Measurements from ENCODE around the gene FTCDNL1.

FTCDNL1 gene

DNA sequence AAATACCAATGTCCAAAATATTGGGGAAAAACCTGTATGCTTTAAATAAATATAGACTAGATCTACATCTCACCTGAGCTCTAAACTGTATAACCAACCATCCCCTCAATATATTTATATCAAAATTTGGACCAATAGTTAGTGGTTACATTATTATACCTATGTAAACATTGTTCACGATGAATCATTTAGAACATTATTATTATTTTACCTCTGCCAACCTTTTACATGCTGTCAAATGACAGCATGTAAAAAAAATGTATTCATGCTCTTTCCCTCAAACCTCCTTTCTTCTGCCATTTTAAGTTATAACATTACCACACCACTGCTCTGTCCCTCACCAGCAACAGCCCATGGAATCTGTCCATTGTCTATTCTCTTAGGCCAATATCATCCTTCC lies 9.6 kb downstream of the FTCDNL1 start:
- DNase-seq, result no peak

DNA sequence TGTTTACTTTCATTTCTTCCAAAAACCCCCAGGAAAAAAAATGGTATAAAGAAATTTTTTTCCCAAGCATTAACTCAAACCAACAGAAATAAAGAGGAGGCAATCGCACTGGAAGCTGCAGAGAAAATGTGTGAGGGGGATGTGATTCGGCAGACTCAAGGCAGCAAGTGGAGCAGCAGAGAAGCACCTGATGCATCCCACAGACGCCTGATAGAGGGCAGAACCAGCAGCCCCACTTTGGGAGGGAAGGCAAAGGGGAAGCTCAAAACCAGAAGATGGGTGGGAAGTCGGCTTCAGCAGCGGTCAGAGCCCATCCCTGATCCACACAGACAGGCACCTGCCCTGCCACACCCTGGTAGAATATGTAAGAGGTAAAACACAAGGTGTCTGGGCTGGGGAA lies 12.6 kb downstream of the FTCDNL1 start:
- no peak for DNase-seq

DNA sequence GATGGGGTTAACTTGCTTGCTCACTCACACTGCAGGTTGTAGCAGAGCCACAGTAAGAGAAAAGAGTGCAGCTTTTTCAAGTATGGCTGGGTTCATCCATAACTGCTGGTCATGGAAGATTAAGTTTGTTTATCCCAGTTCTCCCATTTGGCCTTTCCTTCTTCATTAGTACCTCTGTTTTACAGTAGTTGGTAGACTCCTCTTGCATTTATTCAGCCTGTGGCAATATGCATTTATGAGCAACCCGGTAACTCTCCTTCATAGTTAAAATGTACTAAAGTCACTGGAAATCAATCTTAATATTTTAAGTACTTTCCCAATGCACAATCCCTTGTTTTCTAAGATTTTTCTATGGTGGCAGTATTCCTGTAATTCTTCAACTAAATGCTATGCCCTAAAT lies 14.0 kb downstream of the FTCDNL1 start:
- DNase-seq, result no peak

DNA sequence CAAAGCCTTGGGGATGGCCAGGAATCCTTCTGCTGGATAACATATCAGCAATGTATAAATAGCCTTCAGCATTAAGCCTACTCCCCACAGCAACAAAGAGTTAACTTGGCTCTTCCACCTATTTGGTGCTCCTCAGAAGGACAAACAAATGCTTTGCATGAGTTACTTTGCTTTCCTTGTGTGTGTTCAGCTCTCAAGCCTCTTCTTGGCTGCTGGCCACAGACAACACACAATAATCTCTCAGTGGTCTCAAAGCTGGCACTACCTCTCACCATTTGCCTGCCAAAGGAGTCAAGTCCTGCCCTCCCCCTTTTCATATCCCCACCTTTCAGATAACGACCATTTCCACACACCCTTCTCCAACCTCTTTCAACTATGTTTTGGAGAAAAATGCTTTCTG lies 17.5 kb downstream of the FTCDNL1 start:
- DNase-seq, result no peak

DNA sequence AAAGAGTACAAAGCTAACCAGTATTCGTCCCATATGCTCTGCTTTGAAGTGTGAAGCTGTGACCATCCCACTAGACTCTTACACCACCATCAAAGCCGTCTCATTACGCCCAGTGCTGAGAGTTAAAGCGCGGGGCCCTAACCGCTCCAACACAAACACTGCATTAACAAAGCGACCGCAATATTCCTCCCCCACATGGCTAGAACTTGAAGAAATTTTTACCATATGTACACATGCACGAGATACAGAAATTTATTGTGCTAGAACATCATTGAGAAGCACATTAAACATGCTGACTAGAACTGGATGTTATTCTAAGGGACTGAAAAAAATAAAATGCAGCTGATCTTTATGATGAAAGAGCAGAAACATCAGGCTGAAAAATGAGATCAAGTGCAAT lies 20.5 kb downstream of the FTCDNL1 start:
- no peak for DNase-seq

DNA sequence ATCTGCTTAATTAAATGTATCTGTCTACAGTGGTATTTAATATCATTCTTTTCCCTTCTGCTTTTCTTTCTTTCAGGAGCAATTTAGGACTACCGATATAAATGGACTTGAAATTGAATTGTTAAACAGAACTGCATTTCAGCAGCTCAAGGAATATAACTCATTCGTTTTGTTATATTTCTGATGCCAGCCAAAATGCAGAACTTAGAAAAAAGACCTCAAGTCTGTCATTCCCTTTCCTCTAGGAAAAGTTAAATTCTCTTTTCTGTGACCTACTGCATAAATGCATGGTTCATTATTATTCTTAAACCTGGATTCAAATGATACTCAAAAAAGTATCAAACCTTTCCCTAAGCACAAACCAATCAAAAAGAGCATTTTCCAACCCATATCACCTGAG lies 21.4 kb downstream of the FTCDNL1 start:
- no peak for DNase-seq

DNA sequence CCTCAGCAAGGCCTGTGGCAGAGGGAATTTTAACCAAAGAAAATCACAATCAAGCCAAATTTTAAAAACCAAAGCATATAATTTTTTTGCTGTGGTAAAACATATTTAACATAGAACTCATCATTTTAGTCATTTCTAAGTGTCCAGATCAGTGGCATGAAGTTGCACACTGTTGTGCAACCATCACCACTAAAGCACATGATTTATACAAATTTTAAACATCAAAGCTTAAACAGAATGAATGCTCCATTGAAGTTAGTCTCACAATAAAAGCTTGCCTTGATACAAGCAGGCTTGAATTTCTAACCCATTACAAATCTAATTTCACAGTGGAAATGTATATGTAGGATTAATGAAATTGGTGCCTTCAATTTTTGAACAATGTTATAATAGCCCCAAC lies 31.2 kb downstream of the FTCDNL1 start:
- no peak for DNase-seq

DNA sequence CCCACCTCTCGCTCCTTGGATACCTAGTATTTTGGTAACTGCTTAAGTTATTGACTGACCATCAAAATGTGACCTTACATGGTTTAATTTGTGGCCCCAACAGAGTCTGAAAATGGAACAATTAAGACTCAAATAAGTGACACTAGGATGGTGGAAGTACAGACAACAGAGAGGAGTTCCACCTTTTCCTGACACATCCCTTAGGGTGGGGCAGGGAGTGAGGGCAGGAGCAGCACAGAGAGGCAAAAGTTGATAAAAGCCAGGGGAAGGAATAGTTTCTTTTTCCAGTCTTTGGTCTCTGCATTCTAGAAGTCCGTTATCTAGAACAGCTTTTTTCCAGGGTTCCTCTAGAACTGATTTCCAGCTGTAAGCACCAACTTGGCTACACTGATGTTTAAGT lies 32.2 kb downstream of the FTCDNL1 start:
- DNase-seq, result no peak

DNA sequence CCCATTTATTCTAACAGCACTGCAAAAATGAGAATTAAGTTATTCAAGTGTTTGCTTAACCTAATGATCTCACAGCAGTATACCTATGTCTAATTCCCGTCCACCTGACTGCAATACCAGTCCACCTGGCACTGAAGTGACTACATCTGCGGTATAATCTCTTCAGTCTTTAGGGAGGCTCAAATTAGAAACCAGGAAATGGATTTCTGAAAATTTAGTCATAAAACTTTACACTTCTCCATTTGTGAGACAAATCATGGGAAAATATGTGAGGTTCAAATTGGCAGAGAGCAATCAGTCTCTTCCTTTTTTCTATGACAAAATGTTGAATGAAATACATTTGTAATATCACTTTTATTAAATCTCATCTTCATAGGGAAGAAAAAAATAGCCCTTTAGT lies 33.0 kb downstream of the FTCDNL1 start:
- no peak for DNase-seq

DNA sequence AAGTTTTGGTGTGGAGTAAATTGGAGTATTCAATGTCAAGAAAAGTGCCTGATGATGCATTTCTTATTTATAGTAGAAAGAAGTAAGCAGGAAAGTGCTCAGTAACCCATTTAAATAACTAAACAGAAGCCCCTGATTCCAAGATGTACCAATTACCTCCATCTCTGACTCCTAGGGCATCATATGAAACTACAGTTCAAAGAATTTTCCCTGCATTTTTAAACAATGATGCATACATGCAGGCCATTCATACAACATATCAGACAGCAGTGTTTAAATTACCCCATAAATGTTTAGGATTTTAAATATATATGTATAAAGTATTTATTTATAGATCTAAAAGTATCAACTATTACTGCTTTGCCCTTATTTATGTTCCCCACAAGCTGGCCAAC lies 36.2 kb downstream of the FTCDNL1 start:
- DNase-seq, result no peak

DNA sequence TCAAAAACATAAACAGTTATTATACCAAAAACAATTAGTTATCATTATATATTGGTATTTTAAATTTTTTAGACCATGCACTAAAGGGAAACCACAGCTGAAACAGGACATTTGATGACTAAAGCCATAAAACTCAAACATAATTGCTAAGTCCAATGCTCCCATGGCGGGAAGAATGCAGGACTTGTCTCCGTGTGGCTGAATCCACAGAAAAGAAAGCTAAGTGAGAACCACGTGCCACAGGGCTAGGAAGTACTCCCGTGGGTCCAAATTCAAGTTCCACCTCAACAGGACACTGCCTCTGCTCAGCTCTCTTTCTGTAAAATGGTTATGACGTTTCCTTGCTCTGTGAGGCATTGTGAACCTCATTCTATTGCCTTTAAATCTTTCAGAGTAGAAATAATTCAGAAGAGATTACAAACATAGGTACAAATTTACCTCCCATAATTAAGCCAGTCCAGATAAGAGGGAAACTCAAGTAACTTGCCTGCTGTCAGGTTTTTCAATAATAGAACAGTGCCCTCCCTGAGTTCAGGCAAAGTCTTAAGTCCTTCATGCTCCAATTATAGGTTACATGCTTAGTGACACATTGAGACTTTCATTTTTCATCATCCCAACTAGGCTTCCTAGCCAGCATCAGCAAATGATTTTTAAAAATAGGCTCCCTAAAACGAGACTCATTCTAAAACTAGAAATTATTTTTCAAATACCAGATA lies 36.7 kb downstream of the FTCDNL1 start:
- no peak for DNase-seq

DNA sequence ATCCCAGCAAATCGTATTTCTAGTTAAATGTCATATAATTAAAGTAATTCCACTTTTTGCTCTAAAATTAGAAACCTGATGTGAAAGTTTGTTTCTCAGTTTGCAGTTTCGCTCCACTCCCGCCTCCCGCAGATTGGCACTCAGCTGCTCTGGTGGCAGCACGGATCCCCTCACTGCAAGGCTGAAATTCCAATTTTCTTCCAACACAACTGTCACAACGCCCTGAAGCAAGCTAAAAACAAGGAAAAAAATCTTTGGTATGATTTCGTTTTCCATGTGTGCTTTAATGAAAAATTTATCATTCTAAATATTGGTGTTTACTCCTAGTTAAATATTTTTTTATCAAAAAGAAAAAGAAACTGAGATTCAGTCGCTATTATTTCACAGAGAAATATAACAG lies 38.5 kb downstream of the FTCDNL1 start:
- DNase-seq, result no peak

DNA sequence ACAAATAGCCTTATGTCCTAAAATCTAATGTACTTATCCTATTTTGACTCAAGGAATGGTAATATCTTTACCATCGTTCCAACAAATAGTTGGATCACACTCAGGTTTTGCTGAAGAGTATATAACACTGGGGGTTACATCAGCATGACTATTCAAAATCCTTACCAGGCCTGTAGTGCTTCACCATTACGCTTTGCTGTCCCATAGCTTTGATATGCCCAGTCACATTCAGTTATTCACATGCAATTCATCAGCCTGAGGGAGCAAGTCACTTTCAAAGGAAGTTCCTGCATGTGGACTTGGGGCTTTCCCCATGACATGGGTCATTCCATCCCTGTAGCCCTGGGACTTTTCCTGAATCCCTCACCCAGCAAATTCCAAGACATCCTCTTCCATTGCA lies 39.6 kb downstream of the FTCDNL1 start:
- no peak for DNase-seq

DNA sequence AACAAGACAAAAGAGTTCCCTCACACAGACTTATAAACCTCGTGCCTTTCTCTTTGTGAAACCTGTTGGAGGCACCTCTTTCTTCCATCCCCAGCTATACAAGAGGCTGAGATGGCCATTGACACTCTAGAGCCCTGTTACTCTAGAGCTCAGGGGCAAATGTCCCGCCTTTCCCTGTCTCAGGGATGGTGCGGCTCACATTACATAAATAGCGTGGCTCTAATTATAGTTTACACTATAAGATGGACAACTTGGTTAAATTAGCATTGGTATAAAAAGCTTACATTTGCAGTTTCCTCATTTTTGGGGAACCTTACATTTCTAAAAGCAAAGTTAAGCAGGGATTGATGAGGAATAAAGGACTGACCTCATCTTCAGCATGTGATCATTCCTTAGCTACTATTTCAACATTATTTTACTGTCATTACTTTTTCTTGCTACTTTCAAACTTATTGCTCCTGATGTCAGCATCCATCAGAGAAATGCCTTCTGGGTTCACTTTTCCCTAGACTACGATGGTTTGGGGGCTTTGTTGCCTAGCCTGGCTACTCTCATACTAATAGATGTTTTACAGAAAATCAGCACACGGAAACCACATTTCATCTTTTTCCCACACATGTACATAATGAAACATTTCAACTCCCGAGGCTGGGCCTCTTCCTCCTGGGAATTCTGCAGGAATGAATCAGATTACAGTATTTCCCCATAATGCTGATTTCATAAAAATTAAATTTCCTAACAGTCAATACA lies 40.4 kb downstream of the FTCDNL1 start:
- DNase-seq, result no peak

DNA sequence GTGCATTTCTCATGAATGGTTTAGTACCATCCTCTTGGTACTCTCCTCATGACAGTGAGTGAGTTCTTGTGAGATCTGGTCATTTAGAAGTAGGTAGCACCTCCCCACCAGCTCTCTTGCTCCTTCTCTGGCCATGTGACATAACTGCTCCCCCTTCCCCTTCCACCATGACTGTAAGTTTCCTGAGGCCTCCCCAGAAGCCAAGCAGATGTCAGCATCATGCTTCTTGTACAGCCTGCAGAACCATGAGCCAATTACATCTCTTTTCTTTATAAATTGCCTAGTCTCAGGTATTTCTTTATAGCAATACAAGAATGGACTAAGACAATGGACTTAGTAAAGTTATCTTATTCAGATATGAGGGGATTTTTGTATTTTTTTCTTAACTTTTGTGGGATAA lies 43.0 kb downstream of the FTCDNL1 start:
- no peak for DNase-seq

DNA sequence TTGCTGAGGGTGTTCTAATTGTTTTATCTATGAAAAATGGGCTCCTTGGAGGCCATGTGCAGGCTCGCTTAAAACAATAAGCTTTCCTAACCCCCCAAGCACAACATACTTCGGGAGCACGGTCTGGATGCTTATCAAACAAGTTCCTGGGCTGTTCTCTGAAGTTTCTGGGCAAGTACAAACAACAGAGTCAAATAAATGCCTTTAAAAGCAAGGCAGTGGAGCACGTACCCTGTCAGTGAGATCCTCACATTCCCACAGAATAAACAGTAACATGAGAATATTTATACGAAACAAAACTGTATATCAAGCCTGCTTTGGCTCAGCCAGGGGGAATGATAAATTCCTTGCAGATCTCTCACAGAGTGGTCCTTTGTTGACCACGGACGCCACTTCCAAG lies 44.8 kb downstream of the FTCDNL1 start:
- DNase-seq, result no peak

DNA sequence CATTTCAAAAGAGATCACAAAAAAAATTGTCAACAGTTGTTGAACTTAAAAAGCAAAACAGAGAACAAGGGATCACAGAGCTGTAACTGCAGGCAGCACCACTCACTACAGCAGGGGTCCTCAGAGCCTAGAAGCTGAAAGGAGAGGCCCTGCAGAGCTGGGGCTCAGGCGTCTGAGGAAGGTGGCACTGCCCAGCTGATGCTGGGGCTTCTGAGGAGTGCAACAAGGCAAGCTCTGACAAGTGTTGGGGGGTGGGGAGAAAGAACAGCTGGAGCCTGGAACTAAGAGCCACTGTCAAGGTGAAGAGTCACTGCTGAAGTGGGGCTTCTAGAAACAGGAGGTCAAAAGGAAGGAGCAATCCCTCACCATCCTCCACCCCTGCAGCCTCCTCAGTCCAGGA lies 46.2 kb downstream of the FTCDNL1 start:
- DNase-seq, result no peak

DNA sequence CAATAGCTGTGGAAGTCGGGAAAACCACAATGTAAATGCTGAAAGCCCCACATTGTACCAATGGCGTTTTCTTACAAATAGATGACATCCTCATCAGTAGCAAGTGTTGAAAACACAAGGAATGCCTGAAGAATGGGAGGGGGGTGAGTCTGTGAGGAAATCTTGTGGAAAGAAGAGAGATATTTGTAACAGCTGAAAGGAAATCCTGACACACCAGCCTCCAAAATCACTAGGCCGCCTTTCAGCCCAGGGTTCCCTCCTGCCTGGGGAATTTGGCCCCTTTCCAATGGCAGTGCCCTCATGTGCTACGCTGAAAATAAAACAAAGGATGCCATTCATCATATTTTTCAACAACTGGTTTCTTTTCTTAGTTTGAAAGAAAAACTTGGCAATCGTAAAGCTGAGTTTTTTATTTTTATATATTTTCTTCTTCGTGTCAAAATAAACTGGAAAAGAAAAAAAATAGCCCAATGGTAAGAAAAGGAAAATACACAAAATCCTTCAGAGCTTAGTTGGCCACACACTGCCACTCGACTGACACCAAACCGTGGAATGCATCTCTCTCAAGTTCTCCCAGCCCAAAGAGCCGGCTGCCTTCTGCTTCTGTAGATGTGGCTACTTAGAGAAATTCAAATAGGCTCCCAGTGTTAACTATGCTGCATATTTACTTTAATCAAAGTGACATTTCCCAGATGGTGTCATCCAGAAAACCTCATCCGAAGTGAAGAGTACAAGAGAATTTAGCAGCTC lies 52.0 kb downstream of the FTCDNL1 start:
- no peak for DNase-seq

DNA sequence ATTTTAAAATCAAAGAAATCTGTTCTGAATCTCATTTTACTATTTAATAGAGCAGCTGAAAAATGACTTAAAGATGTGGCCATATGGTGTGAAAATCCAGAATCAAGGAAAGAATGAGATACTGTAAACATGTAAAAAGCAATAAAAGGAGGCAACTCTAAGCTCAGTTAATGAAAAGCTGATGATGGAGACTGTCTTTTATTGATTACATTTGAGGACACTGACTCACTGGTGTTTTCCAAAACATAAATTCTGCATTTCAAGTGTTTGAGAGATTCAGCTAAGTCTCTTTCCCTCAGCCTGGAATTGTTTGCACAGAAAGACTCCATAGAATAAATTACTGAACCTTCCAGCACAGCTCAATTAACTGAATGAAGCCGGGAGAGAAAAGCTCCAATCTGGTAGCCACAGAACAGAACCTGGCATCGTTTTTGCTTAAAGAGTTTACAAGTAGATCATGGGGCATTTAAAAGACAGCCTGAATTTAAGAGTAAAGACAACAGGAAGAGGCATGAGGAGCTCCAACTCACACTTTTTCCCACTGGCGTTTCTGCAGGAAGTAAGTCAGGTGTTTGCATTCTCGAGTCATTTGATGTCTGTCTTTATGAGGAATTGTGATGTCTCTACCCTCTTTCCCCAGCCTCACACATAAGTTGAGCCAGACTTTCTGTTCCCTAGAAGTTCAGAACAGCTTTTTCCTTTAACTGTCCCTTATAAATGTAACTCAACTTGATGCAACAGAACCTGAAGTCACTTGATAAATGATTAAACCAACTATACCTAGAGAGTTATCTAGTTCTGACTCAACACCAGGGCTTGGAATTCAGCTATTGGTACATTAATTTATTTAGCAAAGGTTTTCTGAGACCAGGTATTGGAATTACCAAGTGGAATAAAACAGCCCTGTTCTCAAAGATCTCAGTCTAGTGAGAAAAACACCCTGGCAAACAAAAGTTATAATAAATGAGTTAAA lies 53.3 kb downstream of the FTCDNL1 start:
- DNase-seq, result no peak

DNA sequence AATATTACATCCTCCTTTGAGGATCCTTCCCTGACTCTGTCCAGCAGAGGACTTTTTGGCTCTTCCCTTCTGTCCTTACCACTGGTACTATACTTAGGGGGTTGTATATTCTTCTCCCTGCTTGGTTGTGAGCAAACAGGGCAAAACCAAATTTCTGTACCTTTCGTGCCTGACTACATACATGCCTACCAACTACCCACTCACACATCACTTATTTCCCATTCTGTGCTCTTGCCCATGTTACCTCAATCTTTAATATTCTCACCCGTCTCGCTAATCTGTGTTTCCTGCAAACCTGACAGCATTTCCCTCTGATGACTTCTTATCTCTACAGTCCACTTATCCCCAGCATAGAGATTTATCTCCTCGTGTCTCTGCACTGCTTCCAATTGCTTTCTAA lies 58.6 kb downstream of the FTCDNL1 start:
- DNase-seq, result no peak

DNA sequence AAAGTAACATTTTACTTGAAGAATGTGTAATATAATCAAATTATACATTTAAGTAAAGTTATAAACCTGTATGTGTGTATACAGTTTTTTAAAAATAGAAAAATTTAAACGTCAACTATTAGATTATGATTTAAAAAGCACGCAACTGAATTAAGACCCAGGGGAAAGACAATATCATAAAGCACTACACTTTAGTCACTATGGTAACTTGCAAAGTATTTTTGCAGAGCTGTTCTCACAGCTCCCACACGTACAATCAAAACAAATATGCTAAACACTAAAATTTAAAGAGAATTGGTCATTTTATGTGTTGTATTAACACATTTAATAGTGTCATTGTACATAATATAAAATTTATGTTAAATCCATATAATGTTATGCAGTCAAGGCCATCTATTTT lies 59.7 kb downstream of the FTCDNL1 start:
- no peak for DNase-seq

DNA sequence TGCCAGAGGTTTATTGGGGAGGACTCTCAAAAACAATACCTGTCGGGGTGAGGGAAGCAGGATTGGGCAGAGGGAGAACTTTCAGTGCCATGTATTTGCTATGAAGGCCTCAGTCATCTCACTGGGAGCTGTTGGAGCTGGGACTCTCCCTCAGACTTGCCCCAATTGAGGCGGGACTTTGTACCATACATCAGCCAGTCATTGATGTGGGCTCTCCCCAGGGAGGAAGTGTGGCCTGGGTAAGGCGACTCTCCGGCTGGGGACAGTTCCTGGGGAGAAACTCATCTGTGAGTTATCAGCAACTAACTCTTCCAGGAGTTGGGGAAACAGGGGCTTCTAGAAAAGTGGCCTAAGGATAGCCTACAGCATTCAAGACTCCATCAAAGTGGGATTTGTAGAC lies 66.5 kb downstream of the FTCDNL1 start:
- DNase-seq, result no peak

DNA sequence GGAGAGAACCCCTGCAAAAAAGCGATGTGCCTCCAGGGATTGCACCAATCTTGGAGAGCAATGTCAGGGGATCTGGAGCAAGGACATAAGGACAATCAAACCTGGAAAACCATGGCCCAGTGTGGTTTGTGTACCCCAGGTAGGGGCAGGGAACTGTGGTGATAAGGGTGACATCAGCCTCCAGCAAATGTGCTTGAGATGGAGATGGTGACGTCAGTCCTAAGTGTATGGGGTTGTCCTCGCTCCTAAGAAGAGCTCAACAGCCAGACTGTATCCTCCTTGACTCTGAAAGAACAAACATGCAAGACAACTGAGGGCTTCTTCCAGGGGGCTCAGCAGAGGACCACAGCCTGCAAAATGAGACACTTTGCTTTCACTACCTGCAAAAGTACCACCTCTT lies 71.4 kb downstream of the FTCDNL1 start:
- DNase-seq, result no peak

Data from CD4-positive, alpha-beta T cell treated with Interleukin-1 beta for 1 hour (primary cell).